ENCODE measurements around the gene DNPH1. TPM values are rescaled to one million over a fixed set of nuclear protein-coding genes. Genes with fewer than 3 reads are reported as not detected.

Gene DNPH1
- total and polyA plus RNA-seq, 2 donors (not counting 3 experiments of a cell fraction or from before 2014, with no cell fraction given) = 37.7 to 120 TPM

- POLR2A ChIA-PET = no interaction called here
- Histone ChIP-seq H3K79me2 (ENCODE audit: control insufficient read depth, insufficient read depth, low read length) (peaks cover 15% of the 10 kb centered on the region), H3K4me1 (ENCODE audit: control insufficient read depth, extremely low read depth, insufficient read depth, low read length) (peaks cover 20% of the 10 kb centered on the region), H4K20me1 (replicated peaks; ENCODE audit: control insufficient read depth, extremely low read depth, insufficient read depth, low read length) (peaks cover 2% of the 10 kb centered on the region), H3K27ac (ENCODE audit: insufficient read depth, low read depth, low read length) (no peak overlapping the region), H3K4me2 (ENCODE audit: insufficient read depth, low read length) (no peak overlapping the region), H3K9ac (replicated peaks; ENCODE audit: extremely low read depth, insufficient read depth, low read length) (no peak overlapping the region), H3K9me3 (replicated peaks; ENCODE audit: control insufficient read depth, insufficient read depth, low read length) (no peaks in the 10 kb centered on the region), H3K9me1 (replicated peaks; ENCODE audit: control insufficient read depth, extremely low read depth, insufficient read depth, low read length) (no peaks in the 10 kb centered on the region), H2AFZ (ENCODE audit: low read depth, low read length) (no peak overlapping the region), H3K36me3 (ENCODE audit: control insufficient read depth in 2 of 2, extremely low read depth in 1 of 2, insufficient read depth in 2 of 2, low read length in 2 of 2) (peaks cover 13 to 36% of the 10 kb centered on the region in 2 experiments), H3K4me3 (replicated peaks in 1 of 3; ENCODE audit: insufficient read depth in 1 of 3, low read depth in 1 of 3, low read length in 3 of 3) (no peak overlapping the region), H3K27me3 (ENCODE audit: control insufficient read depth in 2 of 2, insufficient read depth in 2 of 2, low read length in 2 of 2) (no peaks in the 10 kb centered on the region)
- intact Hi-C loops (cut with micrococcal nuclease) = no loop called here
- TF ChIP-seq EZH2 (IDR thresholded peaks at IDR 0.05; ENCODE audit: borderline replicate concordance, low read depth, low read length, severe bottlenecking) = no peak
- CTCF ChIA-PET = no interaction called here
- dilution Hi-C loops (cut with MboI; ENCODE audit: extremely low pct_ligation_motif_present, low sequenced_read_pairs) = no loop called here
- FAIRE-seq = no peak
- DNase-seq (ENCODE audit: low read depth, low spot score) = no peak
- no TSS peak for BruUV-seq (replicated peaks)
Observed at GRCh38 chr6:43180058-43180457, 49.2 kb downstream of the DNPH1 start.

GRCh38 chr6:43178951-43179830 is 50.1 kb downstream of the DNPH1 start:
- dilution Hi-C loops (cut with MboI; ENCODE audit: extremely low pct_ligation_motif_present, low sequenced_read_pairs) (no loop called here), intact Hi-C loops (cut with micrococcal nuclease) (no loop called here)
- no peaks in the 10 kb centered on the region for H3K9me3 ChIP-seq (replicated peaks; ENCODE audit: control insufficient read depth, insufficient read depth, low read length)
- H4K20me1 ChIP-seq (replicated peaks; ENCODE audit: control insufficient read depth, extremely low read depth, insufficient read depth, low read length) = peaks cover 2% of the 10 kb centered on the region
- CTCF ChIA-PET = no interaction called here
- TF ChIP-seq GATA2 (IDR thresholded peaks at IDR 0.05; ENCODE audit: insufficient read depth, insufficient read length, low read depth, low read length) = no peak
- TF ChIP-seq FOS (IDR thresholded peaks at IDR 0.05; ENCODE audit: borderline replicate concordance, insufficient read depth, low read length) = no peak
- H3K79me2 ChIP-seq (ENCODE audit: control insufficient read depth, insufficient read depth, low read length) = peaks cover 16% of the 10 kb centered on the region
- no peak overlapping the region for H2AFZ ChIP-seq (ENCODE audit: low read depth, low read length)
- POLR2A ChIA-PET = no interaction called here
- DNase-seq (ENCODE audit: low read depth, low spot score) = no peak
- H3K36me3 ChIP-seq (ENCODE audit: control insufficient read depth in 2 of 2, extremely low read depth in 1 of 2, insufficient read depth in 2 of 2, low read length in 2 of 2) = peaks cover 13 to 34% of the 10 kb centered on the region in 2 experiments
- no peaks in the 10 kb centered on the region for H3K27me3 ChIP-seq (ENCODE audit: control insufficient read depth in 2 of 2, insufficient read depth in 2 of 2, low read length in 2 of 2)
- no peak overlapping the region for H3K4me3 ChIP-seq (replicated peaks in 1 of 3; ENCODE audit: insufficient read depth in 1 of 3, low read depth in 1 of 3, low read length in 3 of 3)
- no peak overlapping the region for H3K9ac ChIP-seq (replicated peaks; ENCODE audit: extremely low read depth, insufficient read depth, low read length)
- no peak for FAIRE-seq
- H3K9me1 ChIP-seq (replicated peaks; ENCODE audit: control insufficient read depth, extremely low read depth, insufficient read depth, low read length) = no peaks in the 10 kb centered on the region
- H3K4me1 ChIP-seq (ENCODE audit: control insufficient read depth, extremely low read depth, insufficient read depth, low read length) = peaks cover 24% of the 10 kb centered on the region
- BruUV-seq (replicated peaks) = no TSS peak
- no peak overlapping the region for H3K4me2 ChIP-seq (ENCODE audit: insufficient read depth, low read length)
- H3K27ac ChIP-seq (ENCODE audit: insufficient read depth, low read depth, low read length) = no peak overlapping the region
